SH-SY5Y (cell line): ENCODE results near the gene CCNL2.

Experiments used
- GATA2 ChIP-seq: IDR thresholded peaks from 2 replicates; pipeline ENCODE4 v1.6.1; 2011; ENCODE audit warnings: mild to moderate bottlenecking, low read depth, low read length
- GATA3 ChIP-seq: IDR thresholded peaks from 2 replicates; pipeline ENCODE4 v1.6.1; 2011; ENCODE audit warnings: low read depth, mild to moderate bottlenecking, low read length, moderate library complexity

DNA sequence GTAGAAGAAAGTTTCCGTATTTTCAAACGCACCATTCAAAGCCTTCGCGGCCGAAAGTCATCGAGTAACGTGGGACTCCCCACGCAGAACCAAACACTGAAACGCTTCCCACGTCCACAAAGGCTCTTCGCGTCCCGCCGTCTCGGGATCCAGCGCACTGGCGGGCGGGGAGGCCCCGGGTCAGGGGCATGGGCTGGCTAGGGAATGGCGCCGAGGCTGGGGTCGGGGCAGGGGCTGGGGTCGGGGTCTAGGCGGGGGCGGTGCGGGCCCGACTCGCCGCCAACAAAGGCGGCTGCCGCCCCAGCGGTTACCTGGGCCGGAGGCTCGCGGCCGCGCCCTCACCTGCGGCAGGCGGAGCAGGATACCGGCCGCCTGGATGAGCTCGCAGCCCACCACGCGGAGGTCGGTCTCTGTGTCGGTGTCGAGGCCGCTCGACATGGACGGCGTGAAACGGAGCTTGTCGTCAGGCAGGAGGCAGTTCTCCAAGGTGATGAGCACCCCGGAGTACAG, 403 bp downstream of the CCNL2 start:
- TF ChIP-seq GATA3 (no peak), GATA2 (no peak)
